CD4-positive, alpha-beta T cell (primary cell): ENCODE data around the gene TFPI. TPM values are rescaled to one million over a fixed set of nuclear protein-coding genes. Genes with fewer than 3 reads are reported as not detected.

ENCODE experiments used
- ATAC-seq: fragments of 200-7000 bp; cut with Tn5 transposase; one replicate; pipeline ENCODE4 v1.10.0; 2022; ENCODE audit warnings: mild to moderate bottlenecking; ENCODE audit not compliant: poor library complexity
- CTCF ChIA-PET: fragments of 350-600 bp; sonication (Branson Sonifier 250); formaldehyde crosslinking; loops from one replicate; lab custom pipeline; 2021; ENCODE audit warnings: antibody characterized with exemption, inconsistent platforms; lab: Charles Lee
- POLR2A ChIA-PET: fragments of 350-600 bp; sonication (Branson Sonifier 250); formaldehyde crosslinking; loops from one replicate; lab custom pipeline; 2021; ENCODE audit warnings: antibody characterized with exemption, inconsistent platforms; lab: Charles Lee
- DNase-seq, 14 experiments: peaks; one replicate each; pipeline ENCODE4 v3.0.0-alpha.2; 2013 to 2020; ENCODE audit warnings: mixed read lengths in 2 of 14
- H3K27ac ChIP-seq, 2 donors: one replicate each; pipeline versions ENCODE4 v1.5.1 to v1.7.0; 2013; ENCODE audit warnings: low read length in 2 of 2, low read depth in 1 of 2, mild to moderate bottlenecking in 1 of 2
- H3K27me3 ChIP-seq, 2 experiments: 1 replicate in 1 of 2; 2 replicates in 1 of 2; pipeline versions ENCODE4 v1.6.1 to v1.7.0; 2013; ENCODE audit warnings: low read length in 2 of 2, control low read depth in 1 of 2, mild to moderate bottlenecking in 1 of 2, moderate library complexity in 1 of 2; ENCODE audit not compliant: insufficient read depth in 2 of 2, control insufficient read depth in 1 of 2
- H3K36me3 ChIP-seq: one replicate; pipeline ENCODE4 v1.6.1; 2013; ENCODE audit warnings: low read length, control low read depth; ENCODE audit not compliant: insufficient read depth
- H3K4me1 ChIP-seq: one replicate; pipeline ENCODE4 v1.6.1; 2013; ENCODE audit warnings: low read length, control low read depth; ENCODE audit not compliant: insufficient read depth
- H3K4me3 ChIP-seq: one replicate; pipeline ENCODE4 v1.5.1; 2013; ENCODE audit warnings: mild to moderate bottlenecking, low read length, moderate library complexity
- H3K9me3 ChIP-seq, 2 experiments: 1 replicate in 1 of 2; 2 replicates in 1 of 2; pipeline versions ENCODE4 v1.6.1 to v1.7.0; 2013; ENCODE audit warnings: low read length in 2 of 2, mild to moderate bottlenecking in 2 of 2, control low read depth in 1 of 2, moderate library complexity in 1 of 2; ENCODE audit not compliant: control insufficient read depth in 1 of 2, insufficient read depth in 1 of 2
- H3K27ac Mint-ChIP-seq: one replicate; pipeline ENCODE4 v1.8.0; 2020; ENCODE audit warnings: mixed read lengths
- H3K27me3 Mint-ChIP-seq: one replicate; pipeline ENCODE4 v1.8.0; 2021; ENCODE audit warnings: mixed read lengths
- H3K36me3 Mint-ChIP-seq: one replicate; pipeline ENCODE4 v1.8.0; 2021; ENCODE audit warnings: low read depth, mixed read lengths
- H3K4me1 Mint-ChIP-seq: one replicate; pipeline ENCODE4 v1.8.0; 2021; ENCODE audit warnings: low read depth, mixed read lengths
- H3K4me3 Mint-ChIP-seq: one replicate; pipeline ENCODE4 v1.8.0; 2020; ENCODE audit warnings: mild to moderate bottlenecking, mixed read lengths
- H3K9me3 Mint-ChIP-seq: one replicate; pipeline ENCODE4 v1.8.0; 2020; ENCODE audit warnings: mixed read lengths
- intact Hi-C, 2 experiments: fragments of 100-400 bp; cut with DNase I in 1 of 2; cut with micrococcal nuclease in 1 of 2; formaldehyde crosslinking; loops; one replicate each; pipeline versions ENCODE4 v1.15.1 to v1.9.0; 2023 to 2025; cut with DNase I, micrococcal nuclease
- total RNA-seq, 174 experiments: library from RNA in 2 of 174; stranded (reverse) in 2 of 174; gene quantifications; one replicate each; pipeline ENCODE4 v1.2.3 and lab custom pipeline; 2021 to 2026
- TF ChIP-seq, protein P1 (sequence below): fragments of 200-600 bp; IDR thresholded peaks from one replicate; pipeline ENCODE4 v1.8.0; 2022; ENCODE audit warnings: antibody characterized with exemption, mild to moderate bottlenecking

Gene TFPI
- total RNA-seq, 2 experiments from 2014 or later = 0.17 TPM; not detected in 1

DNA sequence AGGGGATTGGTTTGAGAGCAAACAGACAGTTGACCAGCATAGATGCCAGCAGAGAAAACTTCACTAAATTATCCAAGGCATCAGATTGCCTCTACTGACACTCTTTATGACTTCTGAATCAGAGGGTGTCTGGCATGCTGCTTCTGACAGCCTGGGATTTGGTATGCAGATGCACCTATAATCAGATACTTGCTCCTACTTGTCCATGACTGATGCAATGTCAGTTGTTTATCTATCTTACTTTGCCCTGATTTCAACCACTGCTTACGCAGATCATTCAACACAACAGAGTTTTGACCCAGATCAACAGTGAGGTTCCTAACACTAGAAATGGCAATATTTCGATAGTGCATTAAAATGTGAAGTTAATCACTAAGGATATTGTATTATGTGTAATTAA is 83.5 kb downstream of the TFPI start:
- H3K9me3 ChIP-seq = no peaks in the 10 kb centered on the region
- ATAC-seq = no peak
- Mint-ChIP-seq H3K9me3 (no peaks in the 10 kb centered on the region), H3K4me3 (no peak overlapping the region), H3K27me3 (no peaks in the 10 kb centered on the region), H3K36me3 (no peaks in the 10 kb centered on the region), H3K27ac (no peak overlapping the region), H3K4me1 (no peaks in the 10 kb centered on the region)
- no peaks in the 10 kb centered on the region for H3K4me1 ChIP-seq
- no peaks in the 10 kb centered on the region for H3K27me3 ChIP-seq
- POLR2A ChIA-PET = no interaction called here
- TF ChIP-seq, protein P1, sequence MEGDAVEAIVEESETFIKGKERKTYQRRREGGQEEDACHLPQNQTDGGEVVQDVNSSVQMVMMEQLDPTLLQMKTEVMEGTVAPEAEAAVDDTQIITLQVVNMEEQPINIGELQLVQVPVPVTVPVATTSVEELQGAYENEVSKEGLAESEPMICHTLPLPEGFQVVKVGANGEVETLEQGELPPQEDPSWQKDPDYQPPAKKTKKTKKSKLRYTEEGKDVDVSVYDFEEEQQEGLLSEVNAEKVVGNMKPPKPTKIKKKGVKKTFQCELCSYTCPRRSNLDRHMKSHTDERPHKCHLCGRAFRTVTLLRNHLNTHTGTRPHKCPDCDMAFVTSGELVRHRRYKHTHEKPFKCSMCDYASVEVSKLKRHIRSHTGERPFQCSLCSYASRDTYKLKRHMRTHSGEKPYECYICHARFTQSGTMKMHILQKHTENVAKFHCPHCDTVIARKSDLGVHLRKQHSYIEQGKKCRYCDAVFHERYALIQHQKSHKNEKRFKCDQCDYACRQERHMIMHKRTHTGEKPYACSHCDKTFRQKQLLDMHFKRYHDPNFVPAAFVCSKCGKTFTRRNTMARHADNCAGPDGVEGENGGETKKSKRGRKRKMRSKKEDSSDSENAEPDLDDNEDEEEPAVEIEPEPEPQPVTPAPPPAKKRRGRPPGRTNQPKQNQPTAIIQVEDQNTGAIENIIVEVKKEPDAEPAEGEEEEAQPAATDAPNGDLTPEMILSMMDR = no peak
- no peaks in the 10 kb centered on the region for H3K36me3 ChIP-seq
- H3K4me3 ChIP-seq = no peak overlapping the region
- CTCF ChIA-PET = no interaction called here
- intact Hi-C loops = no loop called here
- DNase-seq = no peak
- no peak overlapping the region for H3K27ac ChIP-seq

DNA sequence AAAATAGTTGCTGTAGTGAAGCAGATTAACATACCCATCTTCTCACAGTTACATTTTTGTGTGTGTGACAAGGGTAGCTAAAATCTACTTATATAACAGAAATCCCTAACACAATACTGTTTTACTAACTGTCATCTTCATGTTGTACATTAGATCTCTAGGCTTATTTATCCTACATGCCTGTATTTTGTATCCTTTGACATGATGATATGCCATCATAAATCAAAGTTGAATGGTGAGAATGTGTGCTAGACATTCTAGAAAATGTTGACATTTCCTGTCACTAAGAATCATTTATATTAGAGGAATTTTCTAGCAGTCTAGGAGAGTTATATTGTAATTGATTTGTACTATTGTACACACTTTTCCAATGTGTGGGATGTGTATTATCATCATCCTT is 84.7 kb downstream of the TFPI start:
- H3K27ac ChIP-seq = no peak overlapping the region
- no peaks in the 10 kb centered on the region for H3K9me3 ChIP-seq
- no peaks in the 10 kb centered on the region for H3K27me3 ChIP-seq
- no peaks in the 10 kb centered on the region for H3K4me1 Mint-ChIP-seq
- no peaks in the 10 kb centered on the region for H3K36me3 ChIP-seq
- POLR2A ChIA-PET = no interaction called here
- H3K27ac Mint-ChIP-seq = no peak overlapping the region
- ATAC-seq = no peak
- no peaks in the 10 kb centered on the region for H3K9me3 Mint-ChIP-seq
- no peak overlapping the region for H3K4me3 Mint-ChIP-seq
- no peaks in the 10 kb centered on the region for H3K27me3 Mint-ChIP-seq
- no peak overlapping the region for H3K4me3 ChIP-seq
- CTCF ChIA-PET = no interaction called here
- TF ChIP-seq, protein P1 = no peak
- DNase-seq = no peak
- no peaks in the 10 kb centered on the region for H3K4me1 ChIP-seq
- intact Hi-C loops = no loop called here
- no peaks in the 10 kb centered on the region for H3K36me3 Mint-ChIP-seq

DNA sequence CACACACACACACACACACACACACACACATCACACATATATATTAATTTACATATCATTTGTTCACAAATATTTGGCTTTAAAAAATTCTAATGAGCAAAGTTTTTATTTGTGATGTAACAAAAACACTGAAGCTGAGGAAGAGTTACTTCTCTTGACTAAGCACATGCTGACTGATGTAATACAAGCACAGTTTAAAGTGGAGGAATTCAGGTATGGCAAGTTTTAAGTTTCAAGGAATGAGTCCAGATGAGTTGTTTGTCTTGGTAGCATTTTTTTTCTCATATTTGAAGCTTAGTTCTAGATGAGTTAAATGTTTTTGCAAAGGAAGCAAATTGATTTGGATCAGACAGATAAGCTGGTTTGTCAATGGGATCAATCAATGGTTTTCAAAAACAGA is 86.0 kb downstream of the TFPI start:
- Mint-ChIP-seq H3K27ac (no peak overlapping the region), H3K27me3 (no peaks in the 10 kb centered on the region), H3K36me3 (no peaks in the 10 kb centered on the region), H3K4me1 (no peaks in the 10 kb centered on the region), H3K4me3 (no peak overlapping the region), H3K9me3 (no peaks in the 10 kb centered on the region)
- intact Hi-C loops = no loop called here
- CTCF ChIA-PET = interaction anchor here (0.6 kb wide), 1 partner anchor 277 kb away, joined by 4 read pairs; no protein-coding TSS in a partner anchor
- no peak for ATAC-seq
- Histone ChIP-seq H3K27ac (no peak overlapping the region), H3K4me1 (no peaks in the 10 kb centered on the region), H3K27me3 (no peaks in the 10 kb centered on the region), H3K4me3 (no peak overlapping the region), H3K36me3 (no peaks in the 10 kb centered on the region), H3K9me3 (no peaks in the 10 kb centered on the region)
- TF ChIP-seq, protein P1 = no peak
- DNase-seq = no peak
- POLR2A ChIA-PET = no interaction called here
